Stimulated activated naive CD4-positive, alpha-beta T cell treated with Interleukin-2 at 50 U/mL for 16 hours (primary cell): ENCODE data around the gene XPR1.

Source experiments
- DNase-seq: peaks from one replicate; lab custom pipeline; 2025; lab: John Stamatoyannopoulos, UW

Gene XPR1

DNA sequence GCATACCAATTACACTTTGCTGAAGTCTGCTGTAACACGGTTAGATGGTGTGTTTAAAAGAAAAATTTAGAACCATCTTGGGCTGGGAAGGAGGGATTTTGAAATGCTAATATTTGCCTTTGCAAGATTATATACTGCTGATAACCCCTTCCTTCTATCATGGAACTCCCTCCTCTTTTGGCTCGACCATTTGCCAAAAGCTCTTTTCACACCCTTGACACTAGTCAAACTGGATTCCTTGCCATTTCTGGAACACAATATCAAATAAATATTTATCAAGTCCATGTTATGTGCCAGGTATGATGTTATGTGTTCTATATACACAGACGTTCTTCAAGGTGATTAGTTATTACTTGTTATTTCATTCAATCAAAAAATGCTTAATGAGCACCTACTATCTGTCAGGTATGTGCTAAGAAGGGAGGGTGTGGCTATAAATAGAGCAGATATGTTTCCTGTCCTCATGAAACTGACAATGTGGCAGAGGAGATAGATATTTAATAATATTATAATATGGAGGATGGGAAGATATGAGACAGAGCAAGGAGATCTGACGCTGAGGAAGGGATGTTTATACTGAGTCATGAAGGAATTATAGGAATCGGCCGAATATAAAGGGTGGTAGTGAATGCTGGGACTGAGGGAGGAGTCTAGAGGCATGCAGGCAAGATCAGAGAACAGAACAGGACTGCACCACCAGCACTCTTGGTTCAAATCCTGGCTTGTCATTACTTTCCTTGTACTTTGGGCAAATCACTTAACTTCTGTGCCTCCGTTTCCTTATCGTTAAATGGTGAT is 16.1 kb upstream of the XPR1 start:
- DNase-seq, result no peak

GRCh38 chr1:180616439-180616838 is 15.4 kb upstream of the XPR1 start:
- no peak for DNase-seq

- no peak for DNase-seq
These were observed 13.9 kb upstream of the XPR1 start for GRCh38 chr1:180617774-180618395.

- DNase-seq, result no peak
These were observed 11.2 kb upstream of the XPR1 start for GRCh38 chr1:180620581-180620980.

DNA sequence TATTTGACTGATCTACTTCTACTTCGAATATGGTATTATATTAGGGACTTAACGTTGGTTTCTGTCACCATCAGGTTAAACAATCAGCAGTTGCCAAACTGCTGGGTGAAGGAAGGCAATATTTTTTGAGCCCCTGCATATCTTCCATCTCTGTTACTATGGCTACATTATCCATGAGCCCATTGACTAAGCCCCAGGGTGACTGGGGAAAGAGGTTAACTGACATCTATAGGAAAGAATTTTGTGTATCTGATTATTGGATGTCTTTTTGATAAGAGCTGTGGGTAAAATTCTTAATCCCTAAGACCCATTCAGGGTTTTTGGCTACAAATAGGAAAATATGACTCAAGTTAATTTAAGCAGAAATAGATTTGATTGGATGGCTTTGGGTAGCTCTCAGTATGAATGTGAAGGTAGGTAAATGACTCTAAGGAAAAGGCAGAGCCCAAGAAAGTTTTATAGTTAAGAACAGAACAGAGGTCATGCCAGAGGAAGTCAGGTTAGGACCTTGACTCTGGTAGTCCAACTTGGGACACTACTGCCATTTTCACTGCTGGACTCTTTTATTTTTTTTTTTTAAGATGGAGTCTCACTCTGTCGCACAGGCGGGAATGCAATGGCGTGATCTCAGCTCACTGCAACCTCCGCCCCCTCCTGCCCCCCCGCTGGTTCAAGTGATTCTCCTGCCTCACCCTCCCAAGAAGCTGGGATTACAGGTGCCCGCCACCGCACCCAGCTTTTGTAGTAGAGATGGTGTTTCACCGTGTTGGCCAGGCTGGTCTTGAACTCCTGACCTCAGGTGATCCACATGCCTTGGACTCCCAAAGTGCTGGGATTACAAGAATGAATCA is 8.9 kb upstream of the XPR1 start:
- DNase-seq, result no peak

DNA sequence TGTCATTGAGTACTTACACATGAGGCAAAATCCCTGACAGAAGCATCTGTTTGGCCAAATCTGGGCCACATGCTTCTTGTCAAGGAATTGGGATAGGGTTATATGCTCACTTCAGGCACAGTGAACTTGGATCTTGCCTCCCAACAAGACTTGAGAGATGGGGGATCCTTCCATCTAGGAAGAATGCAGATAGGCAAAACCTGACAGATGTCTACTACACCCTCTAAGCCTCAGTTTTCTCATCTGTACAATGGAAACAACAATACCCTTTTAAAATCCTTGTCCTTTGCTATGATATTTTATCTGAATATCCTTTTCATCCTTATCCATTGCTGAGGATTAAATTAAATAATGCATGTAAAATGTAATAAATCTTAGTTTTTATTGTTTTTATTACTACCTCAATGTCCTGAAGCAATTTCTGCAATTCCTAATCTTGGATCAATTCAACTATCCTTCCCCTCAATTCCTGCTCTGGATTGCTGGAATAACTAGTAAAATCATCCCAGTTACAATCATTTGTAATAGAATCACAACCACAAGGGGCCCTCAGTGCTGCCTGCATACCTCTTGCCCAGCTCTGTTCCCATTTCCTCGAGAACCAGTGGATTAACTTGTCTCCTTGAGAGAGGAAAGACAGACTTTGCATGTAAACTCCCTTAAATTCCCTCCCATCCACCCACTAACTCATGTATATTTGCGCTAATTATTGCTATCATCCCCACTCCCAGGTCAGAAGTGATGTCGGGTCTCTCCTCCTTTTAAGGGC is 8.1 kb upstream of the XPR1 start:
- DNase-seq, result no peak

DNA sequence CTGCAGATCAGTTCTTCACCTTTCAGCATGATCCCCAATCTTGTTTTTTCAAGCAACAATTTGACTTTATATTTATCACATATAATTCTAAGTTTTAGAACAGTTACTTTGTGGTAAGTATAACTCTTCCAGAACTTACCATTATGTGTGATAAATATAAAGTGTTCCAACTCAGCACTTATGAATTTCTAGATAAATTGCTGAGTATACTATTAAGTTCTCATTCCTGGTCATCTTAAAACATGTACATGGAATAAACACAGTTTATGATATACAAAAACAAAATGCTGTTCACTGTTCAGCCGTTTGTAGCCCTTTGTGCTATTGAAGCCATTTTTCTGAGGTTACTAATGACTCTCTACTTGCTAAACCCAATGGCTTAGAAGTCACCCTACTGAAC is 5.1 kb upstream of the XPR1 start:
- DNase-seq, result no peak

DNA sequence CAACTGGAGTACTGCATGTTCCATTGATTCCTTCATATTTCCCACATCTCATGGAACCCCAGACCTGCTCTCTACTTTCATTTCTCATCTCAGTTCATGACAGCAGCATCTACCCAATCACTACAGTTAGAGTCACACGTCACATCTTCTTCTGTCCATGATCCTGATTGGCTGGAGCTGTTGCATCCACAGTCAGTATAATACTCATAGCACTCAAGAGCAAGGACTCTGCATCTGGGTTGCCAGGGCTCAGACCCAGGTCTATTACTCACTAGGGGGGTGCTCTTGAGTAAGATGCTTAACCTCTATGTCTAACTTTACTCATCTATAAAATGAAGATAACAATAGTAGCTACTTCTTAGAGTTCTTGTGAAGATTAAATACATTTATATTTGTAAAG is 4.4 kb upstream of the XPR1 start:
- no peak for DNase-seq

DNA sequence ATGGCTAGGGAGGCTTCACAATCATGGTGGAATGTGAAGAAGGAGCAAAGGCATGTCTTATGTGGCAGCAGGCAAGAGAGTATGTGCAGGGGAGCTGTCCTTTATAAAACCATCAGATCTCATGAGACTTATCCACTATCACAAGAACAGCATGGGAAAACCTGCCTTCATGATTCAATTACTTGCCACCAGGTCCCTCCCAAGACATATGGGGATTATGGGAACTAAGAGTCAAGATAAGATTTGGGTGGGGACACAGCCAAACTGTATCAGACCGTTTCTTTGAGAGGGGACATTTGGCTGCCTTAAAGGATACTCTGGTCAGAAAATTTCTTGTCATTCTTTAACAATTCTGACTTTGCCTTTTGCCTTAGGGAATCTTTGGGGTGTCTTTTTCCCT is 3.2 kb upstream of the XPR1 start:
- DNase-seq, result no peak

DNA sequence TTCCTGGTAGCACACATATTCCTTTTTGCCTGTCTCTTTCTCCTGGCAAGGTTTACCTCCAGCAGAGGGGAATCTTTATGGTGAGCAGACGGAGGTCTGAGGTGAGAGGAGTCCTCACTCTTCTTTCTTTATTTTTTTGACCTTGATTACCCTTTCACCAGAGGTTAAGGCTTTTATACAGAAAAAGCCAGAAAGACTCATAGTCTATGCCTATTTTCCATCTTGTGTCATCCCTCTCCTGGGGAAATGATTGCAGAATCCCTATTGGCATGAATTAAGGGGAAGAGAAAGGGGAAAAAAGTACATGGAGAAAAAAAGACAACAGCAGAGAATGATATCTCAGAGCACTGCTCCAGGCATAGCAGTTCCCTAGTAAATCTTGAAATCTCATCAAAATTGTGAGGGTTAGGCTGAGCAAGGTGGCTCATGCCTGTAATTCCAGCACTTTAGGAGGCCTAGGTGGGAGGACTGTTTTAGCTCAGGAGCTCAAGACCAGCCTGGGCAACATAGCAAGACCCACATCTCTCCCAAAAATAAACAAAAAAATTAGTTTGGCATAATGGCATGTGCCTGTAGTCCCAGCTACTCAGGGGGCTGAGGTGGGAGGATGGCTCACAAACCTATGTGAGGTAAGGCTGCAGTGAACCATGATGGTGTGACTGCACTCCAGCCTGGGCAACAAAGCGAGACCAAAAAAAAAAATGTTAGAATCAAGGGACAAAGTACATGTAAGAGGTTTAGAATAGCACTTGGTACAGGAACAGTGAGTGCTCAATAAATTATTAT is 1.2 kb upstream of the XPR1 start:
- DNase-seq, result no peak

DNA sequence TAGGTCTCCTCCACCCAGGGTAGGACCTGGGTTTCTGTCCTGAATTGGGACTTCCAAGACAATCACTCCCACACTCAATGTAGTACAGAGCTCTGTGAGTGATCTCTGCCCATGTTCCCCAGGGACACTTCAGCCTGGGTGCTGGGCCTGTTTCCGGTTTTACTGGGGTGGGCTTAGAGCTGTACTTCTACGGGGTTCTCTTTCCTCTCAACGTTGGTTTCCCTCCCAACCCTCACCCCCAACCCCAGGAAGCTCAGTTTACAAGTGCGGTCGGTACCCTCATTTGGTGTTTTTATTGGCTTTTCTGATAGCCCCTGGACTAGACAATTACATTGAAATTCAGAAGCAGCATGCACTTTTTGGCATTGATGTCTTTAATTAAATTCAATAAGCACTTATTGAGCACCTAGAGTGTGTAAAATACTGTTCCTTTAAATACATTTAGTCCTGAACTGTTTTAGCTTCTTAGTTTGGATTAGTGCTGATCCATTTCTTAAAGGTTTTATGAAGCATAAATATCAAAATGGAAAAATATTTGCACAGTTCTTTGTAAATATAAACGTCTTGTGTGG is 542 bp upstream of the XPR1 start:
- DNase-seq, result no peak

DNA sequence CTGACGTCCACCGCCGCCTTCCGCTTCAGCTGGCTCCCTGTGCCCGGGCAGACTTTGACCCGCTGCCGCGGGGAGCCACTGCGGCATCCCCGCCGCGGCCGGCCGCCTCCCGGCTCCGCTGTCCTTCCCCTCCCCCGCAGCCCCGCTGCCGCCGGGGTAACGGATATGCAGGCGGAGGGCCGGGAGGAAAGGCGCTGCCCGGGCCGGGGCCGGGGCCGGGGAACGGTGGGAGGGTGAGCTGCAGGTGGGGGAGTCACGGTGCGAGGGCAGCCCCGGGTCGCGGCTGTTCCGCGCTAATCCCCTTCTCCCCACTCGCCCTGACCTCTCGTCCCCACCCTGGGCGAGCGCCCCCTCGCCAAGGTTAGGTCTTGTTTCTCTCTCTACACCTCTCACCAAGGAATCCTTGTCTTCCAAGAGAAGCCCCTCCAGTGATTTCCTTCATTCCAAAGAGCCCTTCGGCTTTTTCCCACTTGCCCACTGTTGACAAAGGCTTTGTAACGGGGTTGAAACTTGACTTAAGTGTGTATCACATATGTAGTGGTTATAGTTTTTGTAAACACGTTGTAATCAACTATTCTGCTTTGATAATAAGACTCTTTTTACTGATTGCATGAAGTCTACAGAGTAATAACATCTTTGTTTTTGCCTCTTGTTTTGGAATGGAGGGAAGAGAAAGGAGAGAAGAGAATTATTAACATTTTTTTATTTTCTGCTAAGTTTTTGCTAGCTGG is 669 bp downstream of the XPR1 start:
- peak; percentile 58 for DNase-seq

GRCh38 chr1:180633057-180634056 is 1.5 kb downstream of the XPR1 start:
- no peak for DNase-seq

- no peak for DNase-seq
These were observed 4.3 kb downstream of the XPR1 start for GRCh38 chr1:180636138-180636537.

DNA sequence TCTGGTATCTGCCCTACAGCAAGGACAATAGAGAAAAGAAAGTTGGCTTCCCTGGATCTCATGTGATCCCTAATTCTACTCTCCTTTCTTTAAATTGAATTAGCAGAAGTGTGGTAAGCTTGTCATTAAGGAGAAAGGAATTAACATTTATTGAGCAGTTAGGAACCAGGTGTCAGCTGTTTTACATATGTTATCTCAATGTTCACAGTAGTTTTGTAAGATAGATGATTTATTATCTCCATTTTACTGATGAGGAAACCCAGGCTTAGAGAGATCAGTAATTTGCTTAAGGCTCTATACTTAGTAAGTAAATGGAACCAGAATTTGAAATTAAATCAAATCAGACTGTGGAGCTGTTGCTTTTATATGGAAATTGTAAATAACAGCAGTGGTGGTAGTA is 8.0 kb downstream of the XPR1 start:
- no peak for DNase-seq

- no peak for DNase-seq
These were observed 8.7 kb downstream of the XPR1 start for GRCh38 chr1:180640531-180640949.

DNA sequence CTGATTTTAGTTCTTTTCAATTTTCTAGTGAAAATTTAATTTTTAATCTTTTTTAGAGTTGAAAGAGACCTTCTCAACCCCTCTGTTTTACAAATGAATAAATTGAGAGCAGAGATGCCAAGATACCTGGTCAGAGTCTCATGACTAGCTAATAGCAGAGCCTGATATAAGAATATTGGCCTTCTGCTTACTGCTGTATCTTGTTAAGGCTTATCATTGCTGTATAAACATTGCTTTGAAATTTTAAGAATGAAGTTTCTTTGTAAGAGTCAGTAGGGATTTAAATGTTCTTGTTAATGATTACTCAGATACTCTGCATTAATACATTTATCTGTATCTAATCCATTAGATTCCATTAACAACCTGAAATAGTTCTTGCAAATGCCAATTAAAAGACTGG is 9.8 kb downstream of the XPR1 start:
- DNase-seq, result no peak

- DNase-seq, result no peak
These were observed 11.0 kb downstream of the XPR1 start for GRCh38 chr1:180642781-180643180.

GRCh38 chr1:180643693-180644092 is 11.9 kb downstream of the XPR1 start:
- DNase-seq, result no peak
